WTC11 (cell line): ENCODE data around the gene ASB5. TPM values are rescaled to one million over a fixed set of nuclear protein-coding genes. Genes with fewer than 3 reads are reported as not detected.

Experiments
- ATAC-seq: fragments of 200-7000 bp; cut with Tn5 transposase; 2 replicates; pipeline ENCODE4 v1.10.0; 2021; ENCODE audit warnings: mild to moderate bottlenecking, moderate library complexity
- CTCF ChIA-PET: fragments of 300-600 bp; sonication (Branson Sonifier 250); formaldehyde crosslinking; loops from one replicate; lab custom pipeline; 2021; ENCODE audit warnings: antibody characterized with exemption; lab: Charles Lee
- POLR2A ChIA-PET: fragments of 350-600 bp; sonication (Branson Sonifier 250); formaldehyde crosslinking; loops from one replicate; lab custom pipeline; 2021; ENCODE audit warnings: antibody characterized with exemption; lab: Charles Lee
- DNase-seq: peaks from one replicate; pipeline ENCODE4 v3.0.0; 2021; ENCODE audit warnings: low spot score
- H3K27ac Mint-ChIP-seq: 2 replicates; pipeline ENCODE4 v1.8.0; 2021; ENCODE audit warnings: mixed read lengths
- H3K27me3 Mint-ChIP-seq: 2 replicates; pipeline ENCODE4 v1.8.0; 2021; ENCODE audit warnings: low read depth, mild to moderate bottlenecking, moderate library complexity, mixed read lengths
- H3K36me3 Mint-ChIP-seq: 2 replicates; pipeline ENCODE4 v1.8.0; 2021; ENCODE audit warnings: mixed read lengths
- H3K4me1 Mint-ChIP-seq: 2 replicates; pipeline ENCODE4 v1.8.0; 2022; ENCODE audit warnings: mixed read lengths
- H3K4me3 Mint-ChIP-seq: 2 replicates; pipeline ENCODE4 v1.8.0; 2021; ENCODE audit warnings: mild to moderate bottlenecking, moderate library complexity, mixed read lengths
- H3K9me3 Mint-ChIP-seq: 2 replicates; pipeline ENCODE4 v1.8.0; 2021; ENCODE audit warnings: mixed read lengths
- CDX4 ChIP-seq: fragments of 250-450 bp; sonication (Bioruptor Pico); IDR thresholded peaks from 2 replicates; pipeline ENCODE4 v1.9.0; 2021; ENCODE audit warnings: moderate library complexity, mild to moderate bottlenecking, inconsistent platforms, borderline replicate concordance
- ETV6 ChIP-seq: sonication (generic); formaldehyde crosslinking; IDR thresholded peaks from 2 replicates; pipeline ENCODE4 v1.8.1; 2022; ENCODE audit warnings: mild to moderate bottlenecking, missing genetic modification reagents
- FOXJ3 ChIP-seq: sonication (generic); formaldehyde crosslinking; IDR thresholded peaks from 2 replicates; pipeline ENCODE4 v1.9.0; 2021; ENCODE audit warnings: missing genetic modification reagents, mild to moderate bottlenecking, borderline replicate concordance
- JAZF1 ChIP-seq: fragments of 250-450 bp; sonication (Bioruptor Pico); IDR thresholded peaks from 2 replicates; pipeline ENCODE4 v1.9.0; 2021; ENCODE audit warnings: moderate library complexity, mild to moderate bottlenecking, inconsistent platforms
- JUN ChIP-seq: sonication (generic); formaldehyde crosslinking; IDR thresholded peaks from 2 replicates; pipeline ENCODE4 v1.8.0; 2023; ENCODE audit warnings: mild to moderate bottlenecking, missing genetic modification reagents
- KAT7 ChIP-seq: sonication (generic); formaldehyde crosslinking; IDR thresholded peaks from 2 replicates; pipeline ENCODE4 v1.8.1; 2023; ENCODE audit warnings: missing genetic modification reagents, mild to moderate bottlenecking, borderline replicate concordance
- MAX ChIP-seq: sonication (generic); formaldehyde crosslinking; IDR thresholded peaks from 2 replicates; pipeline ENCODE4 v1.8.0; 2022; ENCODE audit warnings: mild to moderate bottlenecking, missing genetic modification reagents
- MLX ChIP-seq: sonication (generic); formaldehyde crosslinking; IDR thresholded peaks from 2 replicates; pipeline ENCODE4 v1.8.1; 2023; ENCODE audit warnings: mild to moderate bottlenecking, missing genetic modification reagents, moderate library complexity
- NFATC4 ChIP-seq: fragments of 250-450 bp; sonication (Bioruptor Pico); IDR thresholded peaks from 2 replicates; pipeline ENCODE4 v1.9.0; 2021; ENCODE audit warnings: mild to moderate bottlenecking
- NFE2L1 ChIP-seq: sonication (generic); formaldehyde crosslinking; IDR thresholded peaks from 2 replicates; pipeline ENCODE4 v1.8.1; 2023; ENCODE audit warnings: missing genetic modification reagents
- NFYB ChIP-seq: sonication (generic); formaldehyde crosslinking; conservative IDR thresholded peaks from 2 replicates; pipeline ENCODE4 v1.8.0; 2022; ENCODE audit warnings: low read depth, missing genetic modification reagents
- PRRX2 ChIP-seq: fragments of 250-450 bp; sonication (Bioruptor Pico); IDR thresholded peaks from 2 replicates; pipeline ENCODE4 v1.8.0; 2021; ENCODE audit warnings: mild to moderate bottlenecking
- RORB ChIP-seq: fragments of 250-450 bp; sonication (Bioruptor Pico); IDR thresholded peaks from 2 replicates; pipeline ENCODE4 v1.9.0; 2021; ENCODE audit warnings: mild to moderate bottlenecking
- ZBTB21 ChIP-seq: sonication (generic); formaldehyde crosslinking; IDR thresholded peaks from 2 replicates; pipeline ENCODE4 v1.8.1; 2023; ENCODE audit warnings: mild to moderate bottlenecking, missing genetic modification reagents, borderline replicate concordance
- ZMAT4 ChIP-seq: fragments of 250-450 bp; sonication (Bioruptor Pico); IDR thresholded peaks from 2 replicates; pipeline ENCODE4 v1.9.0; 2021; ENCODE audit warnings: mild to moderate bottlenecking
- ZNF138 ChIP-seq: sonication (generic); formaldehyde crosslinking; conservative IDR thresholded peaks from 2 replicates; pipeline ENCODE4 v1.8.1; 2022; ENCODE audit warnings: mild to moderate bottlenecking, moderate library complexity, missing genetic modification reagents
- ZNF423 ChIP-seq: fragments of 250-450 bp; sonication (Bioruptor Pico); IDR thresholded peaks from 2 replicates; pipeline ENCODE4 v2.1.2; 2022; ENCODE audit warnings: mild to moderate bottlenecking, moderate library complexity
- total RNA-seq: library from RNA; stranded (reverse); gene quantifications from 3 replicates; pipeline ENCODE4 v1.2.3, GENCODE V29; 2021
- TF ChIP-seq, protein P1 (sequence below): sonication (generic); formaldehyde crosslinking; IDR thresholded peaks from 2 replicates; pipeline ENCODE4 v1.8.0; 2023; ENCODE audit warnings: missing genetic modification reagents, mild to moderate bottlenecking, borderline replicate concordance

The ASB5 gene
- total RNA-seq, 1 experiment from 2014 or later, result not detected

DNA sequence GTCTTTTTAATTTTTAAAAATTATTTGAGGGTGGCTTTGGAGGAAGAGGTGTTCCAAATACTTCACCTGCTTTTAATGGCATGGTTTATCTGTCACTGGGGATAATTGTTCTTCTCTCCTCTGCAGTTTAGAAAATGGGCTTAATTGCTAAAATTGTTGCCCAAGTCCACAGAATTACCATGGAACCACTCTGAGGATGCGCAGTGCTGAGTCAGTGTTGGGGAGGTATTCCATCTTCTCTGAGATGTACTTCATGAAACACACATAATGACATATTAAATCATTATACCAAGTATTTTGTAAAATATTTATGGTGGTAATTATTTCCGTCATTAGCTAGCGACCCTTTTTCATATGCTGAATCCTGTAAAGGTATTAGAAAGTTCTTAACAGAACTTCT, 8.0 kb downstream of the ASB5 start:
- ChIA-PET CTCF (interaction anchor here (1.2 kb wide), 1 partner anchor 16 kb away, joined by 4 read pairs; no protein-coding TSS in a partner anchor), POLR2A (no interaction called here)
- no peak for ATAC-seq
- H3K4me1 Mint-ChIP-seq, result peaks cover 4% of the 10 kb centered on the region
- no peaks in the 10 kb centered on the region for H3K9me3 Mint-ChIP-seq
- no peaks in the 10 kb centered on the region; the same call in 1 of the 2 replicates for H3K27me3 Mint-ChIP-seq
- no peak overlapping the region for H3K27ac Mint-ChIP-seq
- TF ChIP-seq FOXJ3 (CRISPR knock-in tag) (no peak), PRRX2 (CRISPR knock-in tag) (no peak), ZNF138 (CRISPR knock-in tag) (no peak), CDX4 (CRISPR knock-in tag) (no peak), NFYB (CRISPR knock-in tag) (no peak), KAT7 (CRISPR knock-in tag) (no peak), ZNF423 (CRISPR knock-in tag) (no peak), MLX (CRISPR knock-in tag) (no peak), NFATC4 (CRISPR knock-in tag) (no peak), RORB (CRISPR knock-in tag) (no peak), JUN (CRISPR knock-in tag) (no peak), ETV6 (no peak), JAZF1 (CRISPR knock-in tag) (no peak)
- TF ChIP-seq, protein P1, sequence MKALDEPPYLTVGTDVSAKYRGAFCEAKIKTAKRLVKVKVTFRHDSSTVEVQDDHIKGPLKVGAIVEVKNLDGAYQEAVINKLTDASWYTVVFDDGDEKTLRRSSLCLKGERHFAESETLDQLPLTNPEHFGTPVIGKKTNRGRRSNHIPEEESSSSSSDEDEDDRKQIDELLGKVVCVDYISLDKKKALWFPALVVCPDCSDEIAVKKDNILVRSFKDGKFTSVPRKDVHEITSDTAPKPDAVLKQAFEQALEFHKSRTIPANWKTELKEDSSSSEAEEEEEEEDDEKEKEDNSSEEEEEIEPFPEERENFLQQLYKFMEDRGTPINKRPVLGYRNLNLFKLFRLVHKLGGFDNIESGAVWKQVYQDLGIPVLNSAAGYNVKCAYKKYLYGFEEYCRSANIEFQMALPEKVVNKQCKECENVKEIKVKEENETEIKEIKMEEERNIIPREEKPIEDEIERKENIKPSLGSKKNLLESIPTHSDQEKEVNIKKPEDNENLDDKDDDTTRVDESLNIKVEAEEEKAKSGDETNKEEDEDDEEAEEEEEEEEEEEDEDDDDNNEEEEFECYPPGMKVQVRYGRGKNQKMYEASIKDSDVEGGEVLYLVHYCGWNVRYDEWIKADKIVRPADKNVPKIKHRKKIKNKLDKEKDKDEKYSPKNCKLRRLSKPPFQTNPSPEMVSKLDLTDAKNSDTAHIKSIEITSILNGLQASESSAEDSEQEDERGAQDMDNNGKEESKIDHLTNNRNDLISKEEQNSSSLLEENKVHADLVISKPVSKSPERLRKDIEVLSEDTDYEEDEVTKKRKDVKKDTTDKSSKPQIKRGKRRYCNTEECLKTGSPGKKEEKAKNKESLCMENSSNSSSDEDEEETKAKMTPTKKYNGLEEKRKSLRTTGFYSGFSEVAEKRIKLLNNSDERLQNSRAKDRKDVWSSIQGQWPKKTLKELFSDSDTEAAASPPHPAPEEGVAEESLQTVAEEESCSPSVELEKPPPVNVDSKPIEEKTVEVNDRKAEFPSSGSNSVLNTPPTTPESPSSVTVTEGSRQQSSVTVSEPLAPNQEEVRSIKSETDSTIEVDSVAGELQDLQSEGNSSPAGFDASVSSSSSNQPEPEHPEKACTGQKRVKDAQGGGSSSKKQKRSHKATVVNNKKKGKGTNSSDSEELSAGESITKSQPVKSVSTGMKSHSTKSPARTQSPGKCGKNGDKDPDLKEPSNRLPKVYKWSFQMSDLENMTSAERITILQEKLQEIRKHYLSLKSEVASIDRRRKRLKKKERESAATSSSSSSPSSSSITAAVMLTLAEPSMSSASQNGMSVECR (CRISPR knock-in tag), result no peak
- H3K4me3 Mint-ChIP-seq, result no peak overlapping the region
- no peaks in the 10 kb centered on the region for H3K36me3 Mint-ChIP-seq
- no peak for DNase-seq

DNA sequence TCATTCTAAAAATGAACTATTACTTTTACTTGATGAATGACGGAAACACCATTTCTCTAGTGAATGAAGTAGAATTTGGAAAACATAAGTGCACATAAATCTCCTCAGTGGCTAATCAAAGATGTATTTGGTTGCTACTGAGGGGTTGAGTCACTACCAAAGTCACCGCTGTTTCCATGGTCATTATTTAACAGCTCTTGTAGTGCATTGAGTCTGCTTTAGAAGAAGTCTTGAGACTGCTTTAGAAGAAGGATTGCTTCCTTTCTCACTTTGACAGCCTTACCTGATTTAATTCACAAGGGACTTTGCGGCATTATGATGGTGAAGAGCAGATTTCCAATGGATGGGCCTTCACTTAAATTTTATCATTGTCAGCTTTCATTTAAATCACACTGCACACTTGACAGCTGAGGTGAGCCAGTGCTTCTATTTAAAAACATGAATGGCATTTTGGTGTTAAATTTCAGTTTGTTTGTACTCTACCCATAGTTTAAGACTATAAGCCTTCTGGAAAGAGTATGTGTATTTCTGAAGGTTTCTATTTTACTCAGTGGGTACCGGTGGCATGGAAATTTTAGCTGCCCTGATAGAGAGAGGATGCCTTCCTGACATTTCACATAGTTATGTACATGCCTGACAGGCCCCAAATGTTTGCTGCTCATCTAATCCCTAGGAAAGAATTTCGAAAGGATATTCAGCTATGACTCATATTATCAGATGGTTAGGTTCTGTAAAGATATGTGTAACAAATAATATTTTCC, 9.5 kb downstream of the ASB5 start:
- ATAC-seq, result no peak

More for the DNA sequence above, 9.5 kb downstream of the ASB5 start:
- peaks cover 2% of the 10 kb centered on the region for H3K9me3 Mint-ChIP-seq
- no peak for DNase-seq
- H3K4me3 Mint-ChIP-seq, result no peak overlapping the region
- no peak overlapping the region for H3K27ac Mint-ChIP-seq
- CTCF ChIA-PET, result no interaction called here
- TF ChIP-seq MAX (CRISPR knock-in tag), result no peak
- no peak for TF ChIP-seq ZBTB21
- no peak for TF ChIP-seq NFE2L1 (CRISPR knock-in tag)
- TF ChIP-seq ZMAT4 (CRISPR knock-in tag), result no peak
- H3K27me3 Mint-ChIP-seq, result no peaks in the 10 kb centered on the region; the same call in 1 of the 2 replicates
- POLR2A ChIA-PET, result no interaction called here
- peaks cover under 1% of the 10 kb centered on the region; the same call in 1 of the 2 replicates for H3K4me1 Mint-ChIP-seq
- H3K36me3 Mint-ChIP-seq, result no peaks in the 10 kb centered on the region
